Activated B cell treated with CpG ODN at 0.5 μM for 24 hours (primary cell): ENCODE results near the gene NAALADL2. TPM values are rescaled to one million over a fixed set of nuclear protein-coding genes. Genes with fewer than 3 reads are reported as not detected.

Experiments used
- ATAC-seq: fragments of 200-7000 bp; cut with Tn5 transposase; one replicate; pipeline ENCODE4 v1.10.0; 2021; ENCODE audit warnings: low read depth, mild to moderate bottlenecking, moderate library complexity
- CTCF ChIA-PET: fragments of 350-600 bp; sonication (Branson Sonifier 250); formaldehyde crosslinking; loops from one replicate; lab custom pipeline; 2021; ENCODE audit warnings: antibody characterized with exemption; lab: Charles Lee
- POLR2A ChIA-PET: fragments of 350-600 bp; sonication (Branson Sonifier 250); formaldehyde crosslinking; loops from one replicate; lab custom pipeline; 2021; ENCODE audit warnings: antibody characterized with exemption; lab: Charles Lee
- DNase-seq: peaks from one replicate; pipeline ENCODE4 v3.0.0; 2022
- H3K27ac Mint-ChIP-seq: one replicate; pipeline ENCODE4 v1.8.0; 2020; ENCODE audit warnings: mixed read lengths
- H3K27me3 Mint-ChIP-seq: one replicate; pipeline ENCODE4 v1.8.0; 2021; ENCODE audit warnings: mixed read lengths
- H3K36me3 Mint-ChIP-seq: one replicate; pipeline ENCODE4 v1.8.0; 2021; ENCODE audit warnings: low read depth, mixed read lengths
- H3K4me1 Mint-ChIP-seq: one replicate; pipeline ENCODE4 v1.8.0; 2021; ENCODE audit warnings: mixed read lengths
- H3K4me3 Mint-ChIP-seq: one replicate; pipeline ENCODE4 v1.8.0; 2020; ENCODE audit warnings: mild to moderate bottlenecking, mixed read lengths
- H3K9me3 Mint-ChIP-seq: one replicate; pipeline ENCODE4 v1.8.0; 2020; ENCODE audit warnings: mixed read lengths
- CTCF ChIP-seq: fragments of 200-600 bp; IDR thresholded peaks from one replicate; pipeline ENCODE4 v1.8.0; 2022; ENCODE audit warnings: antibody characterized with exemption, mild to moderate bottlenecking
- intact Hi-C: fragments of 100-400 bp; cut with micrococcal nuclease; formaldehyde crosslinking; loops from one replicate; pipeline ENCODE4 v1.15.1; 2024
- total RNA-seq: library from RNA; stranded (reverse); gene quantifications from 2 replicates; pipeline ENCODE4 v1.2.3, GENCODE V29; 2022

Gene NAALADL2
- total RNA-seq, 1 donor from 2014 or later: not detected

GRCh38 chr3:175149675-175150074, 290.5 kb downstream of the NAALADL2 start:
- H3K9me3 Mint-ChIP-seq: no peaks in the 10 kb centered on the region
- intact Hi-C loops: no loop called here
- ChIA-PET CTCF (no interaction called here), POLR2A (no interaction called here)
- no peaks in the 10 kb centered on the region for H3K36me3 Mint-ChIP-seq
- TF ChIP-seq CTCF: no peak
- no peaks in the 10 kb centered on the region for H3K27me3 Mint-ChIP-seq
- ATAC-seq (no peak), DNase-seq (no peak)
- H3K4me3 Mint-ChIP-seq: no peak overlapping the region
- no peaks in the 10 kb centered on the region for H3K4me1 Mint-ChIP-seq
- H3K27ac Mint-ChIP-seq: no peak overlapping the region

DNA sequence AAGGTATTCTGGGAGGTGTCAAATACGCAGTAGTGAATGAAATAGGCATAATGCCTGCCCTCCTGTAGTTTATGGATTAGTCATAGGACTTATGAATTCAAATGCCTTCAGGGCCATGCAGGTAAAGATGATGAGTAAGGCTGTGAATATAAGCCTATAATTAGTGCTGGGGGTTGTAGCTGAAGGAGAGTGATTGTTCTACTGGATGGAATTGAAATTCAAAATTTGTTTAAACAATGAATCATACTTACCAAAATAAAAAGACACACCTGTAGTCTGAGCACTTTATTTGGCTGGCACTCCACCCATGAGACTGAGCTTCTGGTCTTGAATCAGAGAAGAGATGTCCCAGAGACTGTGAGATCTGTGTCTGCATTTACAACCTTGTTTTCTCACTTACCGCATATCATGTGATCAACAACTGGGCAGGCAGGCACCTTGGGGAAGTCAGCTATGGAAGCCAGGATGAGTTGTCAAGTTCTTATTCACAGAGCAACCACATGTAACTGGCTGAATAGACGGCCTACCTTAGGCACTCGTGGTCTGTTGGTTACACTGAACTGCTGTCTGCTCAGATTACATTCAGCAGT, 291.8 kb downstream of the NAALADL2 start:
- Mint-ChIP-seq H3K27ac (no peak overlapping the region), H3K4me3 (no peak overlapping the region), H3K27me3 (no peaks in the 10 kb centered on the region), H3K36me3 (no peaks in the 10 kb centered on the region), H3K9me3 (peaks cover 3% of the 10 kb centered on the region), H3K4me1 (no peaks in the 10 kb centered on the region)
- no peak for TF ChIP-seq CTCF
- ATAC-seq (no peak), DNase-seq (no peak)
- intact Hi-C loops: no loop called here
- ChIA-PET CTCF (no interaction called here), POLR2A (no interaction called here)

GRCh38 chr3:175153595-175153994, 294.5 kb downstream of the NAALADL2 start:
- Mint-ChIP-seq H3K9me3 (peaks cover 3% of the 10 kb centered on the region), H3K27me3 (no peaks in the 10 kb centered on the region), H3K27ac (no peak overlapping the region), H3K4me1 (no peaks in the 10 kb centered on the region), H3K36me3 (no peaks in the 10 kb centered on the region), H3K4me3 (no peak overlapping the region)
- no peak for DNase-seq
- ATAC-seq: no peak
- intact Hi-C loops: no loop called here
- POLR2A ChIA-PET: no interaction called here
- CTCF ChIA-PET: no interaction called here
- no peak for TF ChIP-seq CTCF

DNA sequence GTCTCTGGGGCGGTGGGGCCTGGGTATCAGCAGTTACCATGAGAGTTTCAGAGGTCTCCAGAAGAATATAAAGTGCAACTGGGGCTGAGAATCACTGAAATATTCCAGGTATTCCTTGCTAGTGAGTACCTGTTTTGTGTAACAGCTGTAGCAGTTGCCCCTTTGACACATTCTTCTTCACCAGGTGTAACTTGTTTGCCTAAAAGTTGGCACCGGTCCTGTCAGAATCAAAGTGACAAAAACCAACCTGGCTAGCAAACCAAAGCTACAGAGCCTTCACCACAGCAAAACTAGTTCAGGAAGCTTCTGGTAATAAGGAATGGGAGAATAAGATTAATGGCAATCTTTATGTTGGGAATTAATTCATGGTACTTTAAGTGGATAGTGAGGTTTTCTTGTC, 296.0 kb downstream of the NAALADL2 start:
- H3K36me3 Mint-ChIP-seq: no peaks in the 10 kb centered on the region
- H3K27ac Mint-ChIP-seq: no peak overlapping the region
- DNase-seq: no peak
- no peaks in the 10 kb centered on the region for H3K27me3 Mint-ChIP-seq
- POLR2A ChIA-PET: no interaction called here
- CTCF ChIA-PET: no interaction called here
- no peak for ATAC-seq
- intact Hi-C loops: no loop called here
- H3K4me1 Mint-ChIP-seq: no peaks in the 10 kb centered on the region
- no peak overlapping the region for H3K4me3 Mint-ChIP-seq
- no peak for TF ChIP-seq CTCF
- H3K9me3 Mint-ChIP-seq: peaks cover 3% of the 10 kb centered on the region

DNA sequence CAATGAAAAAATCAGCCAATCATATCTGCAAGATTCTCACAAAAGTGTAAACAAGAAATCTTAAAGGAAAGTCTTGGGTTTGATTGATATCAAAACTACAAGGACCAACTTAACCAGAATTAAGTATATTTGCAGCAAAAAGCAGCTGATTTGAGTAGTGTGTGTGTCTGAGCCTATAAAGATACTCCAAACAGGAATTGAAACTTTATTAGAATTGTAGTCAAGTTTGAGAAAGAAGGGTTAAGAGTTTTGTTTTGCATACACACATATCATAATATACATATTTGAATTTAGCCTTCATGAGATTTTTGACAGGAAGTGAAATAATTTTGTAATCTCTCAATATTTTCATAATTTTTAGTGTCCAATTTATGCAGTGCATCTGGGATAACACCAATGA, 300.1 kb downstream of the NAALADL2 start:
- H3K36me3 Mint-ChIP-seq: no peaks in the 10 kb centered on the region
- ATAC-seq: no peak

More for the DNA sequence above, 300.1 kb downstream of the NAALADL2 start:
- Mint-ChIP-seq H3K9me3 (peaks cover 5% of the 10 kb centered on the region), H3K4me1 (no peaks in the 10 kb centered on the region), H3K27me3 (no peaks in the 10 kb centered on the region), H3K27ac (no peak overlapping the region), H3K4me3 (no peak overlapping the region)
- POLR2A ChIA-PET: no interaction called here
- intact Hi-C loops: no loop called here
- no peak for TF ChIP-seq CTCF
- no peak for DNase-seq
- CTCF ChIA-PET: no interaction called here
